Measurements from ENCODE around the gene TAS2R46. TPM values are rescaled to one million over a fixed set of nuclear protein-coding genes. Genes with fewer than 3 reads are reported as not detected.
A peak's percentile ranks its signal among the peaks of the same experiment; 100 is the strongest.
"Not testable (repeated sequence)": the region's sequence is repeated elsewhere in the genome, so short reads cannot be mapped to it uniquely, and the experiment has no call there.

TAS2R46 gene
- total RNA-seq: 1.4 and 2.4 TPM in 2 replicates
- polyA plus RNA-seq: 0.14 TPM in 1 of 2 replicates, not detected in the other
- not detected in 2 replicates for polyA plus RNA-seq (2011; cell fraction: cytosol; rRNA removed)
- polyA plus RNA-seq (2011; cell fraction: nucleus; rRNA removed): 2.5 and 3.5 TPM in 2 replicates
- 0.20 TPM in 1 of 2 replicates, not detected in the other for polyA plus RNA-seq (2012)
- 7.9 and 8.4 TPM in 2 replicates for polyA minus RNA-seq
- polyA minus RNA-seq (2011; cell fraction: cytosol; rRNA and poly(A)+ RNA removed): not detected
- 41.0 and 72.6 TPM in 2 replicates for polyA minus RNA-seq (2011; cell fraction: nucleus; rRNA and poly(A)+ RNA removed)
- percentile 93 among the genes with signal in this experiment for Bru-seq, nascent RNA
- percentile 65 among the genes with signal in this experiment for BruChase-seq, experiment 1, labeled RNA remaining after a 6-hour chase
- percentile 89 among the genes with signal in this experiment for BruChase-seq, experiment 2, labeled RNA remaining after a 2-hour chase
- long read RNA-seq: 0 reads

- H3K79me2 ChIP-seq (ENCODE audit: control insufficient read depth, insufficient read depth, low read length); H3K36me3 ChIP-seq (ENCODE audit: control insufficient read depth in 2 of 2, extremely low read depth in 1 of 2, insufficient read depth in 2 of 2, low read length in 2 of 2); intact Hi-C loops (cut with micrococcal nuclease); H4K20me1 ChIP-seq (replicated peaks; ENCODE audit: control insufficient read depth, extremely low read depth, insufficient read depth, low read length); H3K9me3 ChIP-seq (replicated peaks; ENCODE audit: control insufficient read depth, insufficient read depth, low read length); dilution Hi-C loops (cut with MboI; ENCODE audit: extremely low pct_ligation_motif_present, low sequenced_read_pairs); FAIRE-seq; POLR2A ChIA-PET; H3K9me1 ChIP-seq (replicated peaks; ENCODE audit: control insufficient read depth, extremely low read depth, insufficient read depth, low read length); H3K4me1 ChIP-seq (ENCODE audit: control insufficient read depth, extremely low read depth, insufficient read depth, low read length); H3K4me3 ChIP-seq (replicated peaks in 1 of 3; ENCODE audit: insufficient read depth in 1 of 3, low read depth in 1 of 3, low read length in 3 of 3); BruUV-seq (replicated peaks); H3K27me3 ChIP-seq (ENCODE audit: control insufficient read depth in 2 of 2, insufficient read depth in 2 of 2, low read length in 2 of 2); H3K27ac ChIP-seq (ENCODE audit: insufficient read depth, low read depth, low read length); H2AFZ ChIP-seq (ENCODE audit: low read depth, low read length); CTCF ChIA-PET; DNase-seq (ENCODE audit: low read depth, low spot score); H3K4me2 ChIP-seq (ENCODE audit: insufficient read depth, low read length); H3K9ac ChIP-seq (replicated peaks; ENCODE audit: extremely low read depth, insufficient read depth, low read length): not testable (repeated sequence)
Measured at GRCh38 chr12:11062194-11062593, at the start of gene TAS2R46. TSS of gene TAS2R46 (minus strand) at chr12:11062294. CDS start at chr12:11062294, 0 bp downstream.

- CTCF ChIA-PET: interaction anchor here (1.4 kb wide), 1 partner anchor 88 kb away, joined by 4 read pairs; no protein-coding TSS in a partner anchor
- H2AFZ ChIP-seq (ENCODE audit: low read depth, low read length); H3K9ac ChIP-seq (replicated peaks; ENCODE audit: extremely low read depth, insufficient read depth, low read length); H3K27ac ChIP-seq (ENCODE audit: insufficient read depth, low read depth, low read length); H3K36me3 ChIP-seq (ENCODE audit: control insufficient read depth in 2 of 2, extremely low read depth in 1 of 2, insufficient read depth in 2 of 2, low read length in 2 of 2); H3K4me1 ChIP-seq (ENCODE audit: control insufficient read depth, extremely low read depth, insufficient read depth, low read length); H3K9me1 ChIP-seq (replicated peaks; ENCODE audit: control insufficient read depth, extremely low read depth, insufficient read depth, low read length); dilution Hi-C loops (cut with MboI; ENCODE audit: extremely low pct_ligation_motif_present, low sequenced_read_pairs); DNase-seq (ENCODE audit: low read depth, low spot score); BruUV-seq (replicated peaks); H3K27me3 ChIP-seq (ENCODE audit: control insufficient read depth in 2 of 2, insufficient read depth in 2 of 2, low read length in 2 of 2); H3K4me3 ChIP-seq (replicated peaks in 1 of 3; ENCODE audit: insufficient read depth in 1 of 3, low read depth in 1 of 3, low read length in 3 of 3); intact Hi-C loops (cut with micrococcal nuclease); H3K4me2 ChIP-seq (ENCODE audit: insufficient read depth, low read length); H3K9me3 ChIP-seq (replicated peaks; ENCODE audit: control insufficient read depth, insufficient read depth, low read length); POLR2A ChIA-PET; FAIRE-seq; H4K20me1 ChIP-seq (replicated peaks; ENCODE audit: control insufficient read depth, extremely low read depth, insufficient read depth, low read length): not testable (repeated sequence)
- peaks cover 72% of the 10 kb centered on the region for H3K79me2 ChIP-seq (ENCODE audit: control insufficient read depth, insufficient read depth, low read length)
Measured at GRCh38 chr12:11111213-11111612, 49.1 kb upstream of the TAS2R46 start.
